PC-9 (cell line): Measurements from ENCODE around the gene CDC42BPA. TPM values are rescaled to one million over a fixed set of nuclear protein-coding genes. Genes with fewer than 3 reads are reported as not detected.

ENCODE experiments used
- BruUV-seq: library from RNA; stranded (reverse); fragments of 400-500 nt; replicated peaks from 2 replicates; lab custom pipeline; 2021; lab: Mats Ljungman, UMichigan
- CTCF ChIA-PET: fragments of 300-600 bp; sonication (Branson Sonifier 250); formaldehyde crosslinking; loops from one replicate; lab custom pipeline; 2022; ENCODE audit warnings: antibody characterized with exemption; lab: Charles Lee
- POLR2A ChIA-PET: fragments of 300-600 bp; sonication (Branson Sonifier 250); formaldehyde crosslinking; loops from one replicate; lab custom pipeline; 2022; ENCODE audit warnings: antibody characterized with exemption; ENCODE audit not compliant: unreplicated experiment; lab: Charles Lee
- DNase-seq, 2 experiments: peaks; one replicate each; pipeline versions ENCODE4 v3.0.0 to v3.0.0-alpha.2; 2015 to 2022; ENCODE audit warnings: mixed read lengths in 1 of 2
- H2AFZ ChIP-seq: fragments of 200-600 bp; sonication (generic); 2 replicates; pipeline ENCODE4 v1.8.1; 2017; ENCODE audit warnings: antibody characterized with exemption
- H3F3A ChIP-seq: fragments of 200-600 bp; sonication (generic); 2 replicates; pipeline ENCODE4 v1.8.1; 2017; ENCODE audit warnings: antibody characterized with exemption, mild to moderate bottlenecking, low read depth; ENCODE audit not compliant: insufficient read depth
- H3K27ac ChIP-seq: fragments of 200-600 bp; sonication (generic); 2 replicates; pipeline ENCODE4 v1.6.1; 2016; ENCODE audit warnings: mixed run types
- H3K27me3 ChIP-seq: fragments of 200-600 bp; sonication (generic); 2 replicates; pipeline ENCODE4 v1.6.1; 2016; ENCODE audit warnings: low read depth, mixed run types; ENCODE audit not compliant: insufficient read depth
- H3K36me3 ChIP-seq: fragments of 200-600 bp; sonication (generic); 2 replicates; pipeline ENCODE4 v1.6.1; 2016; ENCODE audit warnings: low read depth, mixed run types
- H3K4me1 ChIP-seq: fragments of 200-600 bp; sonication (generic); replicated peaks from 2 replicates; pipeline ENCODE4 v1.6.1; 2016; ENCODE audit warnings: mixed run types; ENCODE audit not compliant: insufficient read depth
- H3K4me2 ChIP-seq: fragments of 200-600 bp; sonication (generic); 2 replicates; pipeline ENCODE4 v1.6.1; 2017; ENCODE audit warnings: mixed run types
- H3K4me3 ChIP-seq: fragments of 200-600 bp; sonication (generic); 2 replicates; pipeline ENCODE4 v1.6.1; 2016; ENCODE audit warnings: mixed run types
- H3K79me2 ChIP-seq: fragments of 200-600 bp; sonication (generic); 2 replicates; pipeline ENCODE4 v1.6.1; 2017; ENCODE audit warnings: low read depth, mixed run types
- H3K9me2 ChIP-seq: fragments of 200-600 bp; sonication (generic); 2 replicates; pipeline ENCODE4 v1.8.1; 2017; ENCODE audit warnings: mild to moderate bottlenecking; ENCODE audit not compliant: insufficient read depth
- H3K9me3 ChIP-seq: fragments of 200-600 bp; sonication (generic); 2 replicates; pipeline ENCODE4 v1.8.1; 2016; ENCODE audit warnings: low read depth; ENCODE audit not compliant: insufficient read depth
- H4K20me1 ChIP-seq: fragments of 200-600 bp; sonication (generic); 2 replicates; pipeline ENCODE4 v1.8.1; 2017; ENCODE audit not compliant: insufficient read depth
- CTCF ChIP-seq: fragments of 200-600 bp; sonication (generic); conservative IDR thresholded peaks from 2 replicates; pipeline ENCODE4 v1.6.1; 2017; ENCODE audit warnings: mixed run types, antibody characterized with exemption, mild to moderate bottlenecking, moderate library complexity
- EZH2 ChIP-seq: fragments of 200-600 bp; sonication (generic); IDR thresholded peaks from 2 replicates; pipeline ENCODE4 v1.8.0; 2017; ENCODE audit warnings: antibody characterized with exemption, low read depth
- intact Hi-C: fragments of 100-400 bp; cut with micrococcal nuclease; formaldehyde crosslinking; loops from one replicate; pipeline ENCODE4 v1.10.0; 2022; ENCODE audit not compliant: unreplicated experiment
- total RNA-seq: library from RNA; stranded (reverse); gene quantifications from 2 replicates; pipeline ENCODE4 v1.2.3, GENCODE V29; 2021

Gene CDC42BPA
- total RNA-seq, 1 experiment from 2014 or later = 47.5 TPM

- DNase-seq = no peak
- no peak overlapping the region for H3K27ac ChIP-seq
- no peak overlapping the region for H2AFZ ChIP-seq
- no peak overlapping the region for H3K4me2 ChIP-seq
- BruUV-seq = no TSS peak
- intact Hi-C loops = loop anchor here (10.0 kb wide), 1 partner anchor 361 kb away; no protein-coding TSS in a partner anchor
- peaks cover 10% of the 10 kb centered on the region; the same call in 1 of the 2 replicates for H3K4me1 ChIP-seq
- no peaks in the 10 kb centered on the region for H3K27me3 ChIP-seq
- no peaks in the 10 kb centered on the region for H4K20me1 ChIP-seq
- no peaks in the 10 kb centered on the region for H3K79me2 ChIP-seq
- H3K9me3 ChIP-seq = no peaks in the 10 kb centered on the region
- no peaks in the 10 kb centered on the region for H3K9me2 ChIP-seq
- no peaks in the 10 kb centered on the region for H3K36me3 ChIP-seq
- no peak overlapping the region for H3K4me3 ChIP-seq
- ChIA-PET CTCF (no interaction called here), POLR2A (interaction anchor here (0.6 kb wide), 1 partner anchor 12 kb away, joined by 6 read pairs; no protein-coding TSS in a partner anchor)
- peaks cover 16% of the 10 kb centered on the region; the same call in 1 of the 2 replicates for H3F3A ChIP-seq
- no peak for TF ChIP-seq EZH2
- no peak for TF ChIP-seq CTCF
Observed at GRCh38 chr1:226985839-226986463, 332.3 kb downstream of the CDC42BPA start.

- TF ChIP-seq CTCF = no peak
- TF ChIP-seq EZH2 = no peak
- peaks cover 16% of the 10 kb centered on the region; the same call in 1 of the 2 replicates for H3F3A ChIP-seq
- DNase-seq = no peak
- no peaks in the 10 kb centered on the region for H3K36me3 ChIP-seq
- no peaks in the 10 kb centered on the region for H3K79me2 ChIP-seq
- H3K4me2 ChIP-seq = no peak overlapping the region
- H4K20me1 ChIP-seq = no peaks in the 10 kb centered on the region
- no peaks in the 10 kb centered on the region for H3K9me2 ChIP-seq
- H3K4me1 ChIP-seq = peaks cover 10% of the 10 kb centered on the region; the same call in 1 of the 2 replicates
- H3K9me3 ChIP-seq = no peaks in the 10 kb centered on the region
- H3K27ac ChIP-seq = no peak overlapping the region
- no peaks in the 10 kb centered on the region for H3K27me3 ChIP-seq
- no peak overlapping the region for H3K4me3 ChIP-seq
- ChIA-PET CTCF (no interaction called here), POLR2A (no interaction called here)
- intact Hi-C loops = loop anchor here (10.0 kb wide), 1 partner anchor 361 kb away; no protein-coding TSS in a partner anchor
- BruUV-seq = no TSS peak
- H2AFZ ChIP-seq = no peak overlapping the region
Observed at GRCh38 chr1:226985239-226985838, 333.0 kb downstream of the CDC42BPA start.

- H3K4me3 ChIP-seq = no peak overlapping the region
- intact Hi-C loops = loop anchor here (10.0 kb wide), 1 partner anchor 360 kb away; no protein-coding TSS in a partner anchor
Observed at GRCh38 chr1:226984521-226985238, 333.6 kb downstream of the CDC42BPA start.

More at GRCh38 chr1:226984521-226985238, 333.6 kb downstream of the CDC42BPA start:
- no TSS peak for BruUV-seq
- H3K36me3 ChIP-seq = no peaks in the 10 kb centered on the region
- H3K4me2 ChIP-seq = no peak overlapping the region
- no peak overlapping the region for H3K27ac ChIP-seq
- H3K79me2 ChIP-seq = no peaks in the 10 kb centered on the region
- no peak for TF ChIP-seq CTCF
- no peak for TF ChIP-seq EZH2
- ChIA-PET POLR2A (no interaction called here), CTCF (no interaction called here)
- H2AFZ ChIP-seq = no peak overlapping the region
- H3F3A ChIP-seq = peaks cover 16% of the 10 kb centered on the region; the same call in 1 of the 2 replicates
- no peaks in the 10 kb centered on the region for H4K20me1 ChIP-seq
- H3K9me2 ChIP-seq = no peaks in the 10 kb centered on the region
- H3K4me1 ChIP-seq = peaks cover 10% of the 10 kb centered on the region; the same call in 1 of the 2 replicates
- no peaks in the 10 kb centered on the region for H3K9me3 ChIP-seq
- H3K27me3 ChIP-seq = no peaks in the 10 kb centered on the region
- no peak for DNase-seq
